ENCODE measurements around the gene NECAB2.

NECAB2 gene

DNA sequence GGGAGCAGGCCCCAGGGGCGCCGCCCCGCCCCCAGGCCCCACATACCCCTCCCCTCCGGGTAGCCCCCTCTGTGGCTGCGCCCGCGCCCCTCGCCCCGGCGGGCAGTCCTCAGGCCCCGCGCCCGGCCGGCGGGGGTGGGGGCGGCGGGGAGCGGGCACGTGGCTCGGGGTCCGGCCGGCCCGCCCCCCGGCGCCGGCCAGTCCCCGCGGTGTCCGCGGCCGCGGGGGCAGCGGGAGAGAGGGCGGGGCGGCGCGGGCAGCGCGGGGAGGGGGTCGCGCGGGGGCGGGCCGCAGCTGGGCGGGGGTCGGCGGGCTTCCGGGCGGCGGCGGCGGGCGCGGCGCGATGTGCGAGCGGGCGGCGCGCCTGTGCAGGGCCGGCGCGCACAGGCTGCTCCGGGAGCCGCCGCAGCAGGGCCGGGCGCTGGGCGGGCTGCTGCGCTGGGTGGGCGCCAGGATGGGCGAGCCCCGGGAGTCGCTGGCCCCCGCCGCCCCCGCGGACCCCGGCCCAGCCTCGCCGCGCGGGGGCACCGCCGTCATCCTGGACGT, 335 bp downstream of the NECAB2 start:
- DNase-seq, result no peak

DNA sequence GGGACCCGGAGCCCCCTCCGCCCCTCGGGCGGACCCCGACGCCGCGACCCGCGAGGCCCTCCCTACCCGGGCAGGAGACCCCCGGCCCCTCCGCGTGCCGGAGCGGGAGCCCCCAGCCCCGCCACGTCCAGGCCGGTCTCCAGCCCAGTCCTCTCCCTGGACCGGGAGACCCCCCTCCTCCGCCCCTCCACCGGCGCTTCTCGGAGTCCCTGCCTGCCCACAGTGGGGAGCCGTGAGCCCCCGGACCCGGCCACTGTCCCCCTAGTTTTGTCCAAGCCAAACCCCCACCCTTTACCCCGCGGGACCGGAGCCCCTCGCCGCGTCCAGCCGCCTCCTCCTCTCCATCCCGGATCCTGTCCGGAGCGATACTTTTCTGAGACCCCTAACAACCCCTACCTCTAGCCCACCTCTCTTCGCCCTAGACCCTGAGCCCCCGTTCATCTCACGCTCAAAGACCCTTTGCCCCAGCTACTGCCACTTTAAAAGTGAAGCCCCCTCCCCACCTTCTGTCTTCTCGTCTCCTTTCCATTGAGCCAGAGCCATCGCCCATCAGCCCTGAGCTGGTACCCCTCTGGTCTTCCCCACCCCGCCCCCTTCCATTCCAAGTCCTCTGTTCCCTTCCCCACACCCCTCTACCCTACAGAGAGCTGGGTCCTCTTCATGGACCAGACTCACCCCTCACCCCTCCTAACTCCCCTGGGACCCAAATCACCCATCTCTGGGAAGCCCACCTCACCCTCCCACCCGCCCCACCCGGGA, 1.0 kb downstream of the NECAB2 start:
- DNase-seq, result no peak

DNA sequence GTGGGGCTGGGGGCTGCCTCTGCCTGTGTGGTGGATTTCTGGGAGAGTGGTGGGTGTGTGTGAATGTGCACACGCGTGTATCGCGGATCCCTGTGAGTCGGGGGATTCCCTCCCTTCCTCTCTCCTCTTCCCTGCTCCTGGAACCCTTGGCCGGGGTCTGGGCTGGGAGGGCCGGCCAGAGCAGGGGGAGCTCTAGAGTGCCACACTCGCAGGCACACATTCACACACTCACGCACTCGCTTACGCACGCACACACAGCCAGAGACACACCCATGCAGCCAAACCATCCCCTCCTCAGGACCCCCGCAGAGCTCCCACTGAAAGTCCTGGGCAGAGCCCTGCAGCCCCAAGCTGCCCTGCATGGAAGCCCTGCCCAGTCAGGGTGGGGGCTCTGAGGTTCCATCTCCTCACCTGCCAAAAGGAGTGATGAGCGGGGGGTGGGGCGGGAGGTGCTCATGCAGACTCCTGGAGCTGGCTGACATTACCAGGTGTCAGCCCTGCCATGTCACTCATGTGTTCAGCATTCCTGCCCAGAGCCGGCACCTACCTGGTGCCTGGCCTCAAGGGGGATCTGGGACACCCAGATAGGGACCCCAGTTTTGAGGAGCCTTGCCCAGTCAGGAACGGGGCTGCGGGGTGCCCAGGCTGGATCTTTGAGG, 1.9 kb downstream of the NECAB2 start:
- no peak for DNase-seq

DNA sequence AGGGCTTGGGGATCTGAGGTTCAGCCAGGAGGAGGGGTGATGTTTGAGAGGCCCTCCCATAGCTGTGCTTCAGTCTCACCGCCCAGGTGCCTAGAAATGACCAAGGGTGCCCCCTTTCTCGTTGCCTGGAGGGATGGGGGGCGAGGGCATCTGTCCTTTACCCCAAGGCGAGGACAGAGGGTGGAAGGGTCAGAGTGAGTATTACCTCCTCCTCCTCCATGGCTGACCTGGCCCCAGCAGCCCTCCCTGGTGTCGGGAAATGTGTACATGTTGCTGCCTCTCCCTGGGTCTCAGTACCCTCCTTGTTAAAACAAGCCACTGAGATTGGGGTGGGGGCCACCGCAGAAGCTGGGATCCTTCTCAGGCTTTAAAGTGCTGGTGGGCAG, 2.4 kb downstream of the NECAB2 start:
- DNase-seq, result no peak

DNA sequence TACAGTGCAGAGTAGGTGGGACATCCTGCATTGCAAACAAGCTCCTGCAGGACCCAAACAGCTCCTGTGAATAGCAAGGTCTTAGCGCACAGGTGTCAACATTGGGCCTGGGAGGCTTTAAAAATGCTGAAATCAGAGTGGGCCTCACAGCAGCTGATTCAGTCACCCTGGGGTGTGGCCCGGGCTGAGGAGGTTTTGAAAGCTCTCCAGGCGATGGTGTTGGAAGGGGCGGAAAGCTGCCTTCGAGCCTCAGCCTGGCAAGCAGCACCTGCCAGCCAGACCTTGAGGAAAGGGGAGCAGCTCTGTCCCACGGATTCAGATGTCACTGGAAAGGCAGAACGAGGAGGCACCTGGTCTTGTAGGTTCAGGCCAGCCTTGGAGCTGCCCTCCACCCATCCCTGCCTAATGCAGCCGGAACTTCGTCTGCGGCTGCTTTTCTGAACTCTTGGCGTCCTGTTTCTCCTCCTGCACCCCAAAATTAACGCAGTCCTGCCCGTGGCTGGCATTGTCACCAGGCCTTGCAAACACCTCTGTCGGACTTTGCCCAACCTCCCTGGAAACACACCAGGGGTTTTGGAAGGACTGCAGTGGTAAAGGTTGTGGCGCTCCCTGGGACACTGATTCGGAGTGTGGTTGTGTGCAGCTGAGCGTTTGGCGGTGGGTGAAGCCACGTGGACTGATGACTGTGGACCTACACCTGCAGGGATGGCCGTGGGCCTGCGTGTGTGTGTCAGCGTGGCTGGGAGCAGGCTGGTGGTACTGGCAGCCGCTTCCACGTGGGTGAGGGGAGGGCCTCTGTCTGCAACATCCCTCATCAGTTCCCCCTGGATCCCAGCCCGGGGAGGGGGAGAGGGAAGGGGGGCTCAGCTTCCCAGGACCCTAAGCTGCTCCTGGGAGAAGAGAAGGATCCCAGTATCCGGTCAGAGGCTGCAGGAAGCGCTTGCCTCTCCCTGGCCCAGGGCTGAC, 3.4 kb downstream of the NECAB2 start:
- DNase-seq, result no peak

DNA sequence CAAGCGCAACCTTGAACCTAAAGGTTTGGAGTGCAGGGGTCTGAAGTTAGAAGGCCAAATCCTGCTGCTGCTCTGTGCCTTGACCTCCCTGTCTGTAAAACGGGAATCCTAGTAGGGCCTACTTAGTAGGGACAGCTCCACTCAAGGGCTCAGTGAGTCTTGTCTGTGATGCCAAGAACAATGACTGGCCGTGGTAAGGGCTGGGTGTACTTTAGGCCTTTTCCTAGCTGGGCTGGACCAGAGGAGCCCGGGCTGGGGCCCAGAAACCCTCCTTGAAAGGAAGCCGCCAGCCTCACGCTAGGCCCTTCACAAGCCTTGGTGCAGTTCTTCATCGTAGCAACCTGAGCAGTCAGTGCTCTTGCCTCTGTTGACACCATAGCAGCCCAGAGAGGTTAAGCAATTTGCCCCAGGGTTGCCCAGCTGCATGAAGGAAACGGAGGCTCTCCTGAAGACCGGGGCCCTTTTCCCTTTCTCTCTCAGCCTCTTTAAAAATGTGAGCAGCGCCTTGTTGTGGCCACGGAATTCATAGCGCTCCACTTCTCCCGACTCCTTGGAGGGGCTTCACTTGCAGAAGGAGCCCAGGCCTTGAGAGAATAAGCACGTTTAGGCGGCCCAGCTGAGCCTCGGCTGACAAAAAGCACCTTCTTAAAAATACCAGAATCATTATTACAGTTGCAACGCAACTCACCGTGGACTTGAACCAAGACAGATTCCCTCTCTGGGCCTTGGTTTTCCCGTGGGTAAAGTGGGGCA, 4.4 kb downstream of the NECAB2 start:
- DNase-seq, result no peak

DNA sequence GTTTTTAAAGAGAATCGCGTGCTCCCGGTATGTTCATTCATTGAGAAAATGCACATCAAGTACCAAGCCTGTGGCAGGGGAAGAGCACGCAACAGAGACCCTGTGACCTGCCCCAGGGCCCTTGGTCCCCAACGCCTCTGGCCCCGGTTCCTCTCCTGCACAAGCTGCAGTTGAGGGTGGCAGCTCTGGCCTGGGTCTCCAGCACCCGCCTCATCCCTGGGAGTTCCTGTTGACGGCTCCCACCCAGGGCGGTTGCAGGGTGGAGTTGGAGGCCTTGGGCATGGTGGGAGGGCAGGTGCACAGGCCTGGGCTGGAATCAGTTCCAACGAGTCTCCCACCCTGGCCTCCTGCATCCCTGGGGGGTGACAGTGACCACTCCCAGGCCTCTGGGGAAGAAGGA, 5.0 kb downstream of the NECAB2 start:
- no peak for DNase-seq

DNA sequence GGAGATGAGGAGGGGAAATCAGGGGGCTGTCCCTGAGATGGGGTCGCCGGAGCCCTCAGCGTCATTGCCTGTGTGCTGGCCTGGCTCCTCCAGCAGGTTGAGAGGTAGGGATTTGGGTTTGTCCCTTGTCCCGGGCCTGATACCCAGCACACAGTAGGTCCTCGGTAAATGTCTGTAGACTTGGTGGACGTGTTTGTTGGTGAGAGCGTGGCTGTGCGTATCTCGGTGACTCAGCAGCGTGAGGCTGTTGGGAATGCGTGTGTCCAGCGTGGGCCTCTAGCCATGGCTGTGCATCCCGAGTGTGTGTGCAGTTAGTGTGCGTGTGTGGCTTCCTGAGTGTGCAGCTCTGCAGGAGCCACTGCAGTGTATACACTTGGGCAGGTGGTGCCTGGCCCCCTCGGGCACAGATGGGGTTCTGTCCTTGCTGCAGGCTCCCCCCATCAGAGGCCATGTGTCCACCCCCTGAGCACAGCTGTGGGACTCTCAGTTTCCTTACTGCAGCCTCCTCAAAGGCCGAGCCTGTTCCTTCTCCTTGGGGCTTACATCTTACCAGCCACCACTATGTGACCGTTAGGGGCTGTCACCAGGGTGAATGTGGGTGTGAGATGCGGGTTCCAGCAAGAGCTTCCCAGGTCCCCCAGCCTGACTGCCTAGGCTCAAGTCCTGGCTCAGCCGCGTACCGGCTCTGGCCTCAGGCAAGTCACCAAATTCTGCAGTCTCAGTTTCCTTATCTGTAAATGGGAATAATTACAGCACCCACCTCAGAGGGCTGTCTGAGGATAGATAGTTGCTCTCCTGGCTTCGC, 5.7 kb downstream of the NECAB2 start:
- no peak for DNase-seq

DNA sequence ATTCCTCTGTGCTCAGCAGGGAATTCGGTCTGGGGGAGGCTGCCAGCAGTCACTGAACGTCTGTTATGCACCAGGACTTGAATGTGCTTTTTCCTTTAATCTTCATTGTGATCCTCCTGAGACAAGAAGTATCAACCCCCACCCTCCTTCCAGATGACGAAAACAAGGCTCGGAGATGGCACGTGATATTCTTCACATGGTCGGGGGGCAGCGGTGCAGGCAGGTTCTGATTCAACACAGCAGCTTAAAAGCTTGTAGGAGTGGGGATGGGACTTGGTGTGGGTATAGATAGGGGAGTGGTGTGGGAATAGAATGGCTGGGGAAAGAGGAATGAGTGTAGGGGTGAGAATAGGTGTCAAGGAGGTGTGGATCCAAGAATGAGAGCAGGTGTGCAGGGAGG, 6.4 kb downstream of the NECAB2 start:
- DNase-seq, result no peak

DNA sequence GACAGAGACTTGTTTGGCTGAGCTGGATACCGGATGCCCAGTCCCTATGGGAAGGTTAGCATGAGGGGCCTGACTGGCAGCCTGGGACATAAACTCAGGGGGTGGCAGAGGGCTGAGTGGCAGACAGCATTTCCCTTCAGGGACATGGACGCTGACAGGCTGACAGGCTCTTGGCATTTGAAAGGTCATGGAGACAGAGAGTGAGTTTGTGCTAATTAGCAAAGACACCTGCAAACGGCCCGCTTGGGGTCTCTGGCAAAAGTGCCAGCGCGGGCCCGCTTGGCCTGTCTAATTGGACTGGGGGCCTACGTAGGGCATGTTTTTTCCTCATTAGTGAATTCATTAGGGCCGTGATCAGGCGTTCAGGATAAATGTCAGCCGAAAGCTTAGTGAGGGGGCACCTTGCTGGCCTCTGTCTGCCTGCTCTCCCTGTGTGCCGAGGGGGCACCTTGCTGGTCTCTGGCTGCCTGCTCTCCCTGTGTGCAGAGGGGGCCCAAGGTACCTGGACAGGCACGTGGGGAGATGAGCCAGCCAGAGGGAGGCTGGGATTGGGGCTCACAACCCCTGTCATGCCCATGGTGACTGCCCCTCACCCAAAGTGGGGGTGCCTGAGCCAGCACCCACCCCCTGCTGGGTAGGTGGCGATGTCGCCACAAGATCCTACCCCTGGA, 7.7 kb downstream of the NECAB2 start:
- DNase-seq, result no peak

DNA sequence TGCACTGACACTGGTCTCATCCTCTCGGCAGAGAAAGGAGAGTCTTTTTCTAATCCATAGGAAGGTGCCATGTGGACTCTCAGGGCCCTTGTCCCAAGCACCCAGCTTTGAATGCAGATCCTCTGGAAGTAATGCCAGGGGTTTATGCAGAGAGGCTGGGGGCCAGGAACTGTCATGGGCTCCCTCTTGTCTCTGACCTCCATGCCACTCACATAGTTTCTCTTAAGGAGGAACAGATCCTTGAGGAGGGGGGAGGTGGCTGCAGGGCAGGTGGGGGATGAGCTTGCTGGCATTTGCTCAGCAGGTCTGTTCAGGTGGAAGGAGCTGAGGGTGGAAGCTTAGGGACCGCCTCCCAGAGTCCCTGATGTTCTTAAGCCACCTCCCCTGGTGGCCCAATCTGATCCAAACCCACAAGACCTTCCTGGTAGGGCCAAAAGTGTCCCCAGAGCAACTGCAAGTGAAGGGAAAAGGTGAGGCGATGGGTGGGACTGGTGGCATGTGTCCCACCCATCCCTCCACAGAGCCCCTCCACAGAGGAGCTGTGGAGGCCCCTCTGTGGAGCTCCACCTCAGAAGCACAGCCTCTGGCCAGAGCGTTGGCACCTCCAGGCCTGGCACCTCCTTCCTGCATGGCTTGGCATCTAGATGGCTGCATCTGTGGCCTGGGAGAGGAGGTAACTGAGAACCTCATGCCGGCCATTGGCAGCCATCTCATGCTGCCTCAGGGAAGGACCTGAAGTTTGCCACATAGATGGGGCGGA, 9.2 kb downstream of the NECAB2 start:
- no peak for DNase-seq

DNA sequence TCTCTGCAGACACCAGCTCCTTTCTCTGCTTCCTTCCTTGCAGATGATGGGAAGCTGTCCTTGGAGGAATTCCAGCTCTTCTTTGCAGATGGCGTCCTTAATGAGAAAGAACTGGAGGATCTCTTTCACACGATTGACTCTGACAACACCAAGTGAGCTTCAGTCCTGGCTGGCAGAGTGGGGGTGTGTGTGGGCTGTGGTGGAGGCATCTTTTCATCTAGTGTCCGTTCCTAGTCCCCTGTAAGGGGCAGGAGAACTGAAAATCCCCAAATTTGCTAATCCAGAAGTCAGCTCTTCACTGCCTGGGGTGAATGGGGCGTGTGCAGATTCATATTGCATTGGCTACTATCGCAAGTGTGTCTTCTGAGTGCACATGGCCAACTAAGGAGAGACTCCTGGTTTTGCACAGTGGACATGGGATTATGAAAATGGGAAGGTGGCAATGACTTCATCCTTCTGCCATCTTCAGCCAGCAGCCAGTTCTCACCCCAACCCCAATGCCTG, 10.4 kb downstream of the NECAB2 start:
- no peak for DNase-seq

DNA sequence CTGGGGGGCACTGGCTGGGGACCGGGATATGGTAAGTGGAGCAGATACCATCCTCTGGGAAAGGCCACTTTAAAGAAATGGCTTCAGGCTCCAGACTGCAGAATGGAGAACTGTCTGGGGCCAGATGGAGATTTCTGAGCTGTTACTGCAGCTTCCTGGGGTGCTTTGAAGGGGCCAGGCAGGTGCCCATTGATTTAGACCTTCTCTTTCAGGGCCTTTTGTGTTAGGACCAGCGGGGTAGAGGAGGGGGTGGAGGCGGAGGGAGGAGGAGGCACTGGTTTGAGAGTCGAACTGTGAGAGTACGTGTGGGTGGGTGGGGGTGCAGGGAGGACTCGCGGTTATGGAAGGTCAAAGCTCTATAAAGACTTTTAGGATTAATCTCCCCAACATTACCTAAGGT, 11.4 kb downstream of the NECAB2 start:
- no peak for DNase-seq

DNA sequence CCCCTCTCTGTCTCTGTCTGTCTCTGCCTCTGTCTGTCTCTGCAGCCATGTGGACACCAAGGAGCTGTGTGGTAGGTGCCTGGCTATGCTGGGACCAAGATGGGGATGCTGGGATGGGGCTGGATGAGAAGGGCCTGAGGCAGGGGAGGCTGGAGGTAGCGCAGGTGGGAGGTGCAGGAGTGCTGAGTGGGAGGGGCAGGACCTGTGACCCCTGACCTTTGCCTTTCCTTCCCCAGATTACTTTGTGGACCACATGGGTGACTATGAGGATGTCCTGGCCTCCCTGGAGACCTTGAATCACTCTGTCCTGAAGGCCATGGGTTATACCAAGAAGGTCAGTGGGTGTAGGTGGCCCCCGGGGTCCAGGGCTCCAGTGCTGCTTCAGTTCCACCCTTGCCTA, 12.8 kb downstream of the NECAB2 start:
- DNase-seq, result no peak

DNA sequence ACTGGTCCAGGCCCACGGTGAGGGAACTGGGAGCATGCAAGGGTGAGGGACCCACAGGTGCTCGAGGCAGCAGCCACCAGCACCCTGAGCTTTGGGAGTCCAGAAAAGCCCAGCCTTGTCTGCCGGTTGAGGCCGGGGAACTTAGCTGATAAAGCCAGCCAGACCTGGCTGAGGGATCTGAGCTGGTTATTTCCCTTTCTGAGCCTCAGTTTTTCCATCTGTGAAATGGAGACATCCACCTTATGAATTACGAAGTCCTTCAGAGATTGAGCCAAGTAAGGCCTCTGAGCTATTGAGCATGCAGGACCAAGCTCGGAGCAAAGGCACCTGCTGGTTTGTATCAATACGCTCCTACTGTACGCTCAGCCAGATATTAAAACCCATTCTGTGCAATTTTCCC, 13.8 kb downstream of the NECAB2 start:
- DNase-seq, result no peak

DNA sequence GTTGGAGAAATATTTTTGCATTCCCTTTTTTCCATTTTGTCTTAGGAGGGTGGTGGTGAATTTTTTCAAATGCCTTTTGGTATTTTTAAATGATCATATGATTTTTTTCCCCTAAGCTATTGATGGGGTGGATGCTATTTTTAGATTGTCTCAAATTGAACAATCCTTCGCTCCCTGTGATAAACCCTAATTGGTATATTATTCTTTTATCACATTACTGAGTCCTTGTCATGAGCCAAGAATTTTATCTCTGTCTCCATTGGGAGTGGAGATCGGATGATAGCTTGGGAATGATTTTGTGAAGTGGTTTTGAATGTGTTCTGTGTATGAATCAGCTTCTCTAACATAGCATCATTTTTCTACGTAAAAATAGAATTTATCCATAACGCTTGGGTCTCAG, 15.4 kb downstream of the NECAB2 start:
- DNase-seq, result no peak

DNA sequence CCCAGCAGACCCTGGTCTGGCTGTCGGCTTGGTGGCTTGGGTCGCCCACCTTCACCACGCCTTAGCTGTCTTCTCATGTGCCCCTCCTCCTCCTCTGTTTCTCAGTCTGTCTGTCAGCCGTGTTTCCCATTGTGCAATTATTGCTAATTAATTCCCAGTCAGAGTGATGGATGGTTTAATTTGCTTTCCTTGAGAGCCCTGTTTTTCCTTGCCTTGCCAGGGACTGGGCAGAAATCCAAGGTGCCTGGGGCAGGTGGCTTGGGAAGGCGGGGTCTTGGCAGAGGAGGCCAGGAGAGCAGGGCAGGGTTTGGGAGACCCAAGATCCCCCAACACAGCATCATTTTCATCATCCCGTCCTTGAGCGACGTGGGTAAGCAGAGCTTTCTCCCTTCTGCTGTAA, 21.3 kb downstream of the NECAB2 start:
- no peak for DNase-seq

DNA sequence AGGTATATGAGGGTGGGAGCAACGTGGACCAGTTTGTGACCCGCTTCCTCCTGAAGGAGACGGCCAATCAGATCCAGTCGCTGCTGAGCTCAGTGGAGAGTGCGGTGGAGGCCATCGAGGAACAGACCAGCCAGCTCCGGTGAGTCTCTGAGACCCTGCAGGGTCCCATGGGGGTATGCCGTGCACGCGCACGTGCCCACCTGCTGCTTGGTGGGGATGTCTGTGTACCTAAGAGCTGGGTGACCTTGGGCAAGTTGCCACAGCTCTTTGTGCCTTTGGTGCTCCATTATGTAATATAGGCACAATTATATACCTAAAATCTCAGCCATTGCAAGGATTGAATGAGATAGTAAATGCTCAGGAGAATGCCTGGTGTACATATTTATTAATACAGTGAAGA, 22.4 kb downstream of the NECAB2 start:
- DNase-seq, result no peak

DNA sequence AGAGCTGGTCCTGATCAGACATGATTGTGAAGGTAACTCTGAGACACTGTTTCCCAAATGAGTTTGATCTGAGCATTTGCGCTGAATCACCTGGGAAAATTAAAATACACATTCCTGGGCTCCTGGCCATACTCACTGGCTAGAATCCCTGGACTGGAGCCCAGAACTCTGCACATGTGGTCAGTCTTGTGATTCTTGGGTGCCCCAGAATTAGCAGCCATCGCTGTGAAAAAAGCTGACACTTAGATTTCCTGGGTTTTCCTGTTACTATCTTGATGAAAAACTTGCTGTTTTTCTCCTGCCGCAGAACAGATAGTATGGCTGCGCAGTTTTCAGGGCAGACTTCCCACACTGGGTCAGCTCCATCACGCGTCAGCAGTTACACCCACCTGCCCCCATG, 24.6 kb downstream of the NECAB2 start:
- no peak for DNase-seq

DNA sequence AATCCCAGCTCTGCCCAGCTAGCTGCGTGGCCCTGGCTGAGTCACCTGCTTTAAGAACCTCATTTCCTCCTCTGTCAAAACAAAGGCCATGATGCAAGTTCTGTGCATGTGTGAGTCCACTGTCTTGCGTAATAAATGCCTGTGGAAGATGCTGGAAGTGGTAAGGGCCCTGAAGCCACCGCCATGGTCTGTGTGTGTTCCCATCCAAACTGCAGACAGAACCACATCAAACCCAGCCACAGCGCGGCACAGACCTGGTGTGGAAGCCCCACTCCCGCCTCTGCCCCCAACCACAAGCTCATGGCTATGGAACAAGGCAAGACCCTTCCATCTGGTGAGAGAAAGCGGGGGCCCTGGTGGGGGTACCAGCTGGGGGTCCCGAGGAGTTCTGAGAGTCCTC, 26.0 kb downstream of the NECAB2 start:
- DNase-seq, result no peak
